ENCODE data around the gene FER.
A peak's percentile ranks its signal among the peaks of the same experiment; 100 is the strongest.
"Not testable (repeated sequence)": the region's sequence is repeated elsewhere in the genome, so short reads cannot be mapped to it uniquely, and the experiment has no call there.

Gene FER

GRCh38 chr5:108989761-108990392 is 242.2 kb downstream of the FER start:
- no peak for DNase-seq

GRCh38 chr5:108992396-108993085 is 244.8 kb downstream of the FER start:
- DNase-seq: not testable (repeated sequence)

GRCh38 chr5:108993440-108993839 is 245.7 kb downstream of the FER start:
- not testable (repeated sequence) for DNase-seq

- DNase-seq: no peak
Measured at GRCh38 chr5:108997720-108998119, 250.0 kb downstream of the FER start.

GRCh38 chr5:108998216-108998615 is 250.5 kb downstream of the FER start:
- no peak for DNase-seq

- no peak for DNase-seq
Measured at GRCh38 chr5:109003928-109004327, 256.2 kb downstream of the FER start.

GRCh38 chr5:109005297-109006009 is 257.8 kb downstream of the FER start:
- DNase-seq: no peak

- DNase-seq: no peak
Measured at GRCh38 chr5:109006129-109006528, 258.4 kb downstream of the FER start.

- DNase-seq: peak; percentile 1
Measured at GRCh38 chr5:109016300-109016699, 268.6 kb downstream of the FER start.

- DNase-seq: no peak
Measured at GRCh38 chr5:109022056-109022455, 274.4 kb downstream of the FER start.

GRCh38 chr5:109025729-109026128 is 278.0 kb downstream of the FER start:
- DNase-seq: not testable (repeated sequence)

- DNase-seq: no peak
Measured at GRCh38 chr5:109027983-109028607, 280.4 kb downstream of the FER start.

GRCh38 chr5:109028608-109029299 is 281.1 kb downstream of the FER start:
- no peak for DNase-seq

GRCh38 chr5:109029847-109030246 is 282.1 kb downstream of the FER start:
- no peak for DNase-seq

GRCh38 chr5:109030360-109031143 is 282.9 kb downstream of the FER start:
- DNase-seq: no peak

- DNase-seq: no peak
Measured at GRCh38 chr5:109034306-109034705, 286.6 kb downstream of the FER start.

- DNase-seq: no peak
Measured at GRCh38 chr5:109035436-109035835, 287.7 kb downstream of the FER start.

- DNase-seq: no peak
Measured at GRCh38 chr5:109038209-109038840, 290.6 kb downstream of the FER start.

GRCh38 chr5:109041317-109041716 is 293.6 kb downstream of the FER start:
- no peak for DNase-seq

- DNase-seq: no peak
Measured at GRCh38 chr5:109045710-109046109, 298.0 kb downstream of the FER start.

- no peak for DNase-seq
Measured at GRCh38 chr5:109049565-109049964, 301.9 kb downstream of the FER start.

- DNase-seq: not testable (repeated sequence)
Measured at GRCh38 chr5:109050321-109050720, 302.6 kb downstream of the FER start.

All from activated CD4-positive, alpha-beta T cell treated with anti-CD3 and anti-CD28 coated beads, Interleukin-2, amount 50 U/mL, for 16 hours (primary cell).